Nephron progenitor cell (in vitro differentiated cells): ENCODE measurements around the gene GCLM.

Source experiments
- DNase-seq: peaks from one replicate; pipeline ENCODE4 v3.0.0; 2021
- H3K27ac Mint-ChIP-seq: 2 replicates; pipeline ENCODE4 v1.8.0; 2021; ENCODE audit warnings: mild to moderate bottlenecking, moderate library complexity, mixed read lengths
- H3K27me3 Mint-ChIP-seq: 2 replicates; pipeline ENCODE4 v1.8.0; 2021; ENCODE audit warnings: mild to moderate bottlenecking, low read depth, mixed read lengths; ENCODE audit not compliant: poor library complexity
- H3K36me3 Mint-ChIP-seq: 2 replicates; pipeline ENCODE4 v1.8.0; 2021; ENCODE audit warnings: low read depth, mixed read lengths
- H3K4me1 Mint-ChIP-seq: 2 replicates; pipeline ENCODE4 v1.8.0; 2021; ENCODE audit warnings: mixed read lengths
- H3K4me3 Mint-ChIP-seq: 2 replicates; pipeline ENCODE4 v1.8.0; 2021; ENCODE audit warnings: mild to moderate bottlenecking, moderate library complexity, mixed read lengths
- H3K9me3 Mint-ChIP-seq: 2 replicates; pipeline ENCODE4 v1.8.0; 2021; ENCODE audit warnings: mild to moderate bottlenecking, moderate library complexity, mixed read lengths
- CTCF ChIP-seq: fragments of 200-600 bp; sonication (generic); IDR thresholded peaks from 2 replicates; pipeline ENCODE4 v1.5.0; 2021; ENCODE audit warnings: antibody characterized with exemption

The GCLM gene

GRCh38 chr1:93878889-93879586, 30.2 kb downstream of the GCLM start, which contains the start of gene DNTTIP2:
DNTTIP2 (minus strand) TSS chr1:93879206; CDS start chr1:93879148, 58 bp downstream.
- H3K4me3 Mint-ChIP-seq = peak within 1 kb of the TSS; percentile 90
- peak; percentile 89 for DNase-seq
- no peaks in the 10 kb centered on the region for H3K27me3 Mint-ChIP-seq
- TF ChIP-seq CTCF = no peak
- H3K27ac Mint-ChIP-seq = peak within 1 kb of the TSS; percentile 100
- H3K36me3 Mint-ChIP-seq = peaks cover 33% of the 10 kb centered on the region
- no peaks in the 10 kb centered on the region for H3K9me3 Mint-ChIP-seq
- H3K4me1 Mint-ChIP-seq = peaks cover 33% of the 10 kb centered on the region

GRCh38 chr1:93878501-93878888, 30.7 kb downstream of the GCLM start:
- H3K36me3 Mint-ChIP-seq = peaks cover 36% of the 10 kb centered on the region
- TF ChIP-seq CTCF = no peak
- H3K9me3 Mint-ChIP-seq = no peaks in the 10 kb centered on the region
- H3K27ac Mint-ChIP-seq = peak overlapping the region; percentile 100
- H3K27me3 Mint-ChIP-seq = no peaks in the 10 kb centered on the region
- peak overlapping the region; percentile 90 for H3K4me3 Mint-ChIP-seq
- DNase-seq = peak; percentile 42
- H3K4me1 Mint-ChIP-seq = peaks cover 33% of the 10 kb centered on the region

GRCh38 chr1:93877529-93877928, 31.7 kb downstream of the GCLM start:
- H3K27me3 Mint-ChIP-seq = no peaks in the 10 kb centered on the region
- H3K4me1 Mint-ChIP-seq = peaks cover 33% of the 10 kb centered on the region
- no peak for DNase-seq
- TF ChIP-seq CTCF = no peak
- peak overlapping the region; percentile 90 for H3K4me3 Mint-ChIP-seq
- H3K27ac Mint-ChIP-seq = no peak overlapping the region
- peaks cover 36% of the 10 kb centered on the region for H3K36me3 Mint-ChIP-seq
- H3K9me3 Mint-ChIP-seq = no peaks in the 10 kb centered on the region

- Mint-ChIP-seq H3K27me3 (no peaks in the 10 kb centered on the region), H3K27ac (no peak overlapping the region), H3K9me3 (no peaks in the 10 kb centered on the region), H3K36me3 (peaks cover 48% of the 10 kb centered on the region), H3K4me1 (peaks cover 33% of the 10 kb centered on the region), H3K4me3 (peak overlapping the region; percentile 90)
- DNase-seq = no peak
- no peak for TF ChIP-seq CTCF
These were observed 33.0 kb downstream of the GCLM start for GRCh38 chr1:93876244-93876643.

GRCh38 chr1:93874025-93874651, 35.1 kb downstream of the GCLM start:
- no peaks in the 10 kb centered on the region for H3K9me3 Mint-ChIP-seq
- DNase-seq = peak; percentile 12
- H3K4me3 Mint-ChIP-seq = no peak overlapping the region
- TF ChIP-seq CTCF = peak; percentile 68
- H3K27me3 Mint-ChIP-seq = no peaks in the 10 kb centered on the region
- H3K36me3 Mint-ChIP-seq = peaks cover 62% of the 10 kb centered on the region
- H3K27ac Mint-ChIP-seq = no peak overlapping the region
- H3K4me1 Mint-ChIP-seq = peaks cover 26% of the 10 kb centered on the region
